ENCODE data around the gene PTP4A1. TPM values are rescaled to one million over a fixed set of nuclear protein-coding genes. Genes with fewer than 3 reads are reported as not detected.

Gene PTP4A1
- total and polyA plus RNA-seq, 2 donors from 2014 or later = 16.5 to 43.7 TPM

- Histone ChIP-seq H3K9ac (ENCODE audit: low read length in 3 of 3) (peak overlapping the region in 2 of 3 donors; percentile 53 to 65), H3K9me3 (ENCODE audit: control insufficient read depth in 2 of 3, insufficient read depth in 1 of 3, low read length in 3 of 3) (no peaks in the 10 kb centered on the region), H3K27ac (ENCODE audit: low read depth in 2 of 2, low read length in 2 of 2) (no peak overlapping the region), H3K4me3 (ENCODE audit: low read length in 3 of 3) (peak overlapping the region; percentile 81 to 85 (median 83)), H3K27me3 (ENCODE audit: control insufficient read depth, insufficient read depth, low read length) (no peaks in the 10 kb centered on the region), H3K4me1 (ENCODE audit: control insufficient read depth in 2 of 3, insufficient read depth in 2 of 3, low read depth in 1 of 3, low read length in 3 of 3) (peaks cover 0 to 3% (median 0%) of the 10 kb centered on the region in 3 donors), H3K36me3 (ENCODE audit: control insufficient read depth in 2 of 3, insufficient read depth in 3 of 3, low read length in 3 of 3) (no peaks in the 10 kb centered on the region)
- FAIRE-seq (no peak), DNase-seq (peak in 1 of 5 donors; percentile 48)
- no peak for TF ChIP-seq CTCF (IDR thresholded peaks at IDR 0.05; ENCODE audit: borderline replicate concordance, extremely low read depth, insufficient read depth)
- intact Hi-C loops (cut with DNase I) = loop anchor here (10.0 kb wide), 1 partner anchor 167 kb away; no protein-coding TSS in a partner anchor
Measured at GRCh38 chr6:63597141-63598048, 25.1 kb downstream of the PTP4A1 start.

GRCh38 chr6:63598049-63599036 lies 26.1 kb downstream of the PTP4A1 start:
- Histone ChIP-seq H3K27me3 (ENCODE audit: control insufficient read depth, insufficient read depth, low read length) (no peaks in the 10 kb centered on the region), H3K9me3 (ENCODE audit: control insufficient read depth in 2 of 3, insufficient read depth in 1 of 3, low read length in 3 of 3) (no peaks in the 10 kb centered on the region), H3K36me3 (ENCODE audit: control insufficient read depth in 2 of 3, insufficient read depth in 3 of 3, low read length in 3 of 3) (no peaks in the 10 kb centered on the region), H3K4me1 (ENCODE audit: control insufficient read depth in 2 of 3, insufficient read depth in 2 of 3, low read depth in 1 of 3, low read length in 3 of 3) (peaks cover 0 to 3% (median 0%) of the 10 kb centered on the region in 3 donors), H3K9ac (ENCODE audit: low read length in 3 of 3) (peak overlapping the region in 2 of 3 donors; percentile 53 to 65), H3K27ac (ENCODE audit: low read depth in 2 of 2, low read length in 2 of 2) (no peak overlapping the region), H3K4me3 (ENCODE audit: low read length in 3 of 3) (peak overlapping the region; percentile 81 to 85 (median 83))
- TF ChIP-seq CTCF (IDR thresholded peaks at IDR 0.05; ENCODE audit: borderline replicate concordance, extremely low read depth, insufficient read depth) = peak; percentile 83
- intact Hi-C loops (cut with DNase I) = loop anchor here (10.0 kb wide), 1 partner anchor 166 kb away; no protein-coding TSS in a partner anchor
- no peak for FAIRE-seq
- peak; percentile 71 to 88 (median 85) for DNase-seq

- peaks cover 0 to 3% (median 0%) of the 10 kb centered on the region in 3 donors for H3K4me1 ChIP-seq (ENCODE audit: control insufficient read depth in 2 of 3, insufficient read depth in 2 of 3, low read depth in 1 of 3, low read length in 3 of 3)
- H3K27me3 ChIP-seq (ENCODE audit: control insufficient read depth, insufficient read depth, low read length) = no peaks in the 10 kb centered on the region
- no peaks in the 10 kb centered on the region for H3K9me3 ChIP-seq (ENCODE audit: control insufficient read depth in 2 of 3, insufficient read depth in 1 of 3, low read length in 3 of 3)
- TF ChIP-seq CTCF (IDR thresholded peaks at IDR 0.05; ENCODE audit: borderline replicate concordance, extremely low read depth, insufficient read depth) = no peak
- H3K27ac ChIP-seq (ENCODE audit: low read depth in 2 of 2, low read length in 2 of 2) = no peak overlapping the region
- DNase-seq = no peak
- no peaks in the 10 kb centered on the region for H3K36me3 ChIP-seq (ENCODE audit: control insufficient read depth in 2 of 3, insufficient read depth in 3 of 3, low read length in 3 of 3)
- H3K4me3 ChIP-seq (ENCODE audit: low read length in 3 of 3) = no peak overlapping the region
- no peak overlapping the region for H3K9ac ChIP-seq (ENCODE audit: low read length in 3 of 3)
- intact Hi-C loops (cut with DNase I) = loop anchor here (10.0 kb wide), 1 partner anchor 166 kb away; no protein-coding TSS in a partner anchor
- no peak for FAIRE-seq
Measured at GRCh38 chr6:63599243-63599642, 27.0 kb downstream of the PTP4A1 start.
